Left colon (tissue), 2 donors: ENCODE measurements around the gene EPN3. TPM values are rescaled to one million over a fixed set of nuclear protein-coding genes. Genes with fewer than 3 reads are reported as not detected.

Experiments
- ATAC-seq: fragments of 200-7000 bp; cut with Tn5 transposase; one replicate; pipeline ENCODE4 v1.9.1; 2020; ENCODE audit warnings: mild to moderate bottlenecking, moderate library complexity
- DNase-seq, 2 donors: peaks; one replicate each; pipeline ENCODE4 v3.0.0-alpha.2; 2020
- intact Hi-C, 2 donors: fragments of 100-400 bp; cut with DNase I in 1 of 2; cut with micrococcal nuclease in 1 of 2; formaldehyde crosslinking; loops; one replicate each; pipeline versions ENCODE4 v1.11.2 to v1.14.0; 2022; cut with DNase I, micrococcal nuclease
- long read RNA-seq: library from polyadenylated mRNA; unstranded; transcript quantifications from one replicate; pipeline ENCODE4 v2.0.0, GENCODE V29; 2021
- total RNA-seq, 2 donors: library from RNA; stranded (reverse); fragmentation: NEBNext Ultra II Directional; extraction: Animal tissue kit (Norgen Biotek cat#: 25700); gene quantifications; one replicate each; pipeline ENCODE4 v1.2.1, GENCODE V29; 2021
- donor health status: DM: no; HTN: no; CAD: no.
- donor health status: DM: yes; HTN: yes; CAD: no.

EPN3 gene
- total RNA-seq, result 10 to 100 TPM; 40.1 to 58.5 TPM
- long read RNA-seq, full-length matches to known transcripts, result 1 of 38 reads
- long read RNA-seq, partial matches to known transcripts, result 22 of 38 reads
- long read RNA-seq, other reads (novel, unspliced or antisense), result 15 of 38 reads

GRCh38 chr17:50532452-50533024, at the start of gene EPN3:
EPN3 (plus strand) TSS chr17:50532735; CDS start chr17:50536557, 3,822 bp downstream.
- DNase-seq (peak; percentile 78 to 83), ATAC-seq (peak; percentile 64)
- intact Hi-C loops, result no loop called here

DNA sequence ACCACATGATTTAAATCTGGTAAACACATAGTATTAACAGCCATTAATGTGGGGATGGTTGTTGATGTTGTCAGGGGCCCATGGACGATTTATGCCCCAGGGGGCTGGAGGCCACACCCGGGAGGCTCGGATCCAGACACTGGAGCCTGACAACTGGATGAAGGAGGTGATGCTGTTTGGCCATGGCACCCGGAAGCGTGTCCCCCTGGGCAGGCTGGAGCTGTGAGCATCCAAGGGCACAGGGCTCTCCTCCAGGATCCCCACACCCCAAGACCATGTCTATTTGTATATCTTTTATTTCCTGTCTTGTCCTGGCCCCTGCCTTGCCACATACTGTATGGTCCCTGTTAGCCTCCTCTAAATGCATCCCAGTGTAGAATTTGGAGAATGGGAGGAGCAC, 49.3 kb upstream of the EPN3 start:
- ATAC-seq, result no peak
- intact Hi-C loops, result loop anchor here in 1 of 2 donors (10.0 kb wide), 1 partner anchor 152 kb away; the partner anchor contains the start of gene ABCC3
- peak in 1 of 2 donors; percentile 20 for DNase-seq

- ATAC-seq, result no peak
- DNase-seq, result peak in 1 of 2 donors; percentile 23
These were observed 48.0 kb upstream of the EPN3 start for GRCh38 chr17:50484386-50485155.

GRCh38 chr17:50487213-50488096, 45.1 kb upstream of the EPN3 start:
- intact Hi-C loops, result loop anchor here in 1 of 2 donors (10.0 kb wide), 1 partner anchor 147 kb away; the partner anchor contains the start of gene ABCC3
- ATAC-seq (no peak), DNase-seq (peak in 1 of 2 donors; percentile 15)

More at GRCh38 chr17:50484386-50485155, 48.0 kb upstream of the EPN3 start:
- intact Hi-C loops, result loop anchor here in 1 of 2 donors (10.0 kb wide), 1 partner anchor 150 kb away; the partner anchor contains the start of gene ABCC3

DNA sequence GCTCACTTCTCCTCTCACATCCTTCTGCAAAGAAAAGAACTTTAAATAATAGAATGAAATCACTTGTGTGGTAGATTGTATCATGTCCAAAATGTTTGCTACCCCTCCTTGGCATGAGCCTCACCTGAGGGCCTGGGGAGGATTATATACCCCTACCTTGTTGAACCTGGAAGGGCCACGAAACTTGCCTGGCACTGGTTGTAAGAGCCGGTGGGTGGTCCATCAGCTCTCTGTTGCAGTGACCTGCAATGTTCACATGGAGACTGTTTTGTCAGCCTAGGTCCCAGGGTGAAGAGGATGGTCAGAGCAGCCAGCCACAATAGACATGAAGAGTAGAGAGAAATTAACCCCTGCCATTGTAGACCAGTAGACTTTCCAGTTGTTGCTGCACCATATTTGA, 43.7 kb upstream of the EPN3 start:
- no peak for ATAC-seq
- intact Hi-C loops, result loop anchor here in 1 of 2 donors (10.0 kb wide), 1 partner anchor 146 kb away; the partner anchor contains the start of gene ABCC3
- peak in 1 of 2 donors; percentile 7 for DNase-seq

- intact Hi-C loops, result no loop called here
- ATAC-seq, result no peak
- no peak for DNase-seq
These were observed 41.0 kb upstream of the EPN3 start for GRCh38 chr17:50491505-50491904.

- no peak for DNase-seq
- ATAC-seq, result no peak
- intact Hi-C loops, result no loop called here
These were observed 40.3 kb upstream of the EPN3 start for GRCh38 chr17:50492214-50492613.

- intact Hi-C loops, result no loop called here
- ATAC-seq, result no peak
- DNase-seq, result no peak
These were observed 38.8 kb upstream of the EPN3 start for GRCh38 chr17:50493744-50494143.

GRCh38 chr17:50495217-50495823, 37.2 kb upstream of the EPN3 start:
- intact Hi-C loops, result no loop called here
- ATAC-seq, result no peak
- peak in 1 of 2 donors; percentile 14 for DNase-seq

DNA sequence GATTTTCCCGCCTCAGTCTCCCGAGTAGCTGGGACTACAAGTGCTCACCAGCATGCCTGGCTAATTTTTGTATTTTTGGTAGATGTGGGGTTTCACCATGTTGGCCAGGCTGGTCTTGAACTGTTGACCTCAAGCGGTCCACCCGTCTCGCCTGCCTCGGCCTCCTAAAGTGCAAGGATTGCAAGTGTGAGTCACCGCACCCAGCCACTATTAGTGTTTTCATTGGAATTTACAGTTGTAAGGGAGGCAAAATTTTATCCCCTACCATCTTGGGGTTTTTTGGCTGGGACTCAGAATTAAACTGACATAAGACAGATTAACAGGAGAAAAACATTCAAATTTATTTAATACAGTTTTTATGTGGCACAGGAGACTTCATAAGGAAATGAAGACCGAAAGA, 36.6 kb upstream of the EPN3 start:
- DNase-seq (peak in 1 of 2 donors; percentile 10), ATAC-seq (no peak)
- intact Hi-C loops, result no loop called here

DNA sequence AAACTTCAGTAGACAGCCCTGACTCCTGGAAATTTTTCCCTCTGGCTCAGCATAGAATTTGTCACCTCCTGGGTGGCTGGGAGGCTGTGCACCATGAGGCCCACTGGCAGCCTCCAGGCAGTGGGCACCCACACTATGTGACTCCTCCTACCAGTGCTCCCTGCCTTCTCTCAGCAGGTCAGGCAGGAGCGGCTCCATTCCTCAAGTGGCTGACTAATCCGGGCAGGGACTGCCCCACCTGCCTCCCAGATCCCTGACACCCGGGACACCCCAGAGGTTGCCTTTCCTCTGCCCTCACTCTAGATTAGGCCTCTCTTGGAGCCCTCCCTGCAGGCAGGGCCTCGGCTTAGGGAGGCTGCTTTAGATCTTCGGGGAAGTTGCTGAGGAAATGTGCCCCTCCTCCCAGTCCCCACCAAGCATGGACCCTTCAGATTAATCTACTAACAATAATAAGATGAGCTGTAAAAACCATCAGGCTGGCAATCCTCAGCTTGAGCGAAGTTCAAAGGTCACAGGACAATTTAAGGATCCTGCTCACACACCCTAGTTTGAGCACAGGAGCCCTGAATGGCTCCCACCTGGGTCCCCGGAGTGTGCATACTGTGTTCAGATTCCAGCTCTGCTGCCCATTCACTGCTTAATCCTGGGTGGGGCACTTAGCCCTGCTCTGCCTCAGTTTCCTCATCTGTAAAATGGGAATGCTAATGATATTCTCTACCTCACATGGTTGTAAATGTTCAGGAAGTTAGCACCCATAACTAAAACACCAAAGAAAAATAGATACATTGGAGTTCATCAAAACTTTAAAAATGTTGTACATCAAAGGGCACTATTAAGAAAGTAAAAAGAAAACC, 34.3 kb upstream of the EPN3 start:
- DNase-seq, result no peak
- intact Hi-C loops, result no loop called here
- peak; percentile 89 for ATAC-seq

DNA sequence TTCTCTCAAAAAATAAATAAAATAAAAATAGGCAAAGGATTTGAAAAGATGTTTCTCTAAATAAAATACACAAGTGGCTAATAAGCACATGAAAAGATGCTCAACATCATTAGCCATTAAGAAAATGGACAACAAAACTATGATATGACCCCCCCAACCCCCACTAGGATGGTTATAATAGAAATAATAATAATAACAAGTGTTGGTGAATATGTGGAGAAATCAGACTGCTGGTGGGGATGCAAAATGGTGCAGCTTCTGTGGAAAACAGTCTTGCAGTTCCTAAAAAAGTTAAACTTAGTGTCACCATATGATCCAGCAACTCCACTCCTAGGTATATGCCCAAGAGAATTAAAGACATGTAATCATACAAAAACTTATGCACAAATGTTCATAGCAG, 33.3 kb upstream of the EPN3 start:
- intact Hi-C loops, result no loop called here
- ATAC-seq, result no peak
- no peak for DNase-seq

GRCh38 chr17:50499721-50500120, 32.8 kb upstream of the EPN3 start:
- no peak for ATAC-seq
- DNase-seq, result no peak
- intact Hi-C loops, result no loop called here

DNA sequence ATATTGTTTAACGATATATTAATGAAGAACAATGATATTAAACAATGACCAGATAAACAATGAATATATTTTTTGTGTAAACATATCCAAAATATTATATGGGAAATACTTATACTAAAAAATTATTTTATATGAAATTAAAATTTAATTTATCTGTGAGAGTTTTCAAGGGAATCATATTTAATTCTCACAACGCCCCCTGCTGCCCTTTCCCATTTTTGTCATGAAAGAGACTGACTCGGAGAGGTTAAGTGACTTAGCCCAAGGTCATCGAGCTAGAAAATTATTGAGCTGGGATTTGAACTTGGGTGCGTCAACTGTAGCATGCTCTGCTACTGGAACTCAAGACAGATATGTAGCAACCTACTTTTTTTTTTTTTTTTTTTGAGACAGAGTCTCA, 31.5 kb upstream of the EPN3 start:
- intact Hi-C loops, result no loop called here
- ATAC-seq (no peak), DNase-seq (peak in 1 of 2 donors; percentile 66)

- intact Hi-C loops, result no loop called here
- DNase-seq (no peak), ATAC-seq (no peak)
These were observed 30.1 kb upstream of the EPN3 start for GRCh38 chr17:50502301-50502990.

GRCh38 chr17:50505591-50506130, 26.9 kb upstream of the EPN3 start:
- ATAC-seq (peak; percentile 41), DNase-seq (no peak)
- intact Hi-C loops, result no loop called here

GRCh38 chr17:50506298-50506697, 26.2 kb upstream of the EPN3 start:
- ATAC-seq, result no peak
- DNase-seq, result no peak
- intact Hi-C loops, result no loop called here
